HL-60 (cell line): ENCODE measurements around the gene NPDC1.

Source experiments
- POLR2AphosphoS5 ChIP-seq: IDR thresholded peaks from 2 replicates; pipeline ENCODE4 v1.6.1; 2012; ENCODE audit warnings: low read depth
- SPI1 ChIP-seq: IDR thresholded peaks from 2 replicates; pipeline ENCODE4 v1.6.1; 2012; ENCODE audit warnings: low read depth, mild to moderate bottlenecking, borderline replicate concordance
- TF ChIP-seq, protein P1 (sequence below): IDR thresholded peaks from one replicate; pipeline ENCODE4 v1.5.1; 2011; ENCODE audit warnings: low read length, control low read depth, inconsistent platforms; ENCODE audit not compliant: insufficient read depth

DNA sequence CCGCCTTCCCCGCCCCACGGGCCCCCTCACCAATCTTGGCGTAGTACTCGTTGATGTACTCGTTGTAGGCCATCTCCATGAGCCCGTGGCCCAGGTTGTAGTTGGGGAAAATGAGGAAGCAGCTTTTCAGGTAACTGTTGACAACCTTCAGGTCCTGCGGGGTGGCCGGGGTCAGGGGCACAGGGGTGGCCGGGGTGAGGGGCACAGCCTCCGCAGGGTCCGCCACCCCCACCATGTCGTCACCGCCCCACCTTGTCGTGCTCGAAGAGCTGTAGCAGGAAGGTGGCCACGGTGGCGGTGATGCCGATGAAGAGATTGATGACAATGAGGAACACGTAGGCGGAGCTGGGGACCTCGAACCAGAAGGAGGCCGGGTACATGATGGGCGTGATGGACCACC is 34.8 kb downstream of the NPDC1 start:
- TF ChIP-seq POLR2AphosphoS5 (no peak), SPI1 (no peak)
- TF ChIP-seq, protein P1, sequence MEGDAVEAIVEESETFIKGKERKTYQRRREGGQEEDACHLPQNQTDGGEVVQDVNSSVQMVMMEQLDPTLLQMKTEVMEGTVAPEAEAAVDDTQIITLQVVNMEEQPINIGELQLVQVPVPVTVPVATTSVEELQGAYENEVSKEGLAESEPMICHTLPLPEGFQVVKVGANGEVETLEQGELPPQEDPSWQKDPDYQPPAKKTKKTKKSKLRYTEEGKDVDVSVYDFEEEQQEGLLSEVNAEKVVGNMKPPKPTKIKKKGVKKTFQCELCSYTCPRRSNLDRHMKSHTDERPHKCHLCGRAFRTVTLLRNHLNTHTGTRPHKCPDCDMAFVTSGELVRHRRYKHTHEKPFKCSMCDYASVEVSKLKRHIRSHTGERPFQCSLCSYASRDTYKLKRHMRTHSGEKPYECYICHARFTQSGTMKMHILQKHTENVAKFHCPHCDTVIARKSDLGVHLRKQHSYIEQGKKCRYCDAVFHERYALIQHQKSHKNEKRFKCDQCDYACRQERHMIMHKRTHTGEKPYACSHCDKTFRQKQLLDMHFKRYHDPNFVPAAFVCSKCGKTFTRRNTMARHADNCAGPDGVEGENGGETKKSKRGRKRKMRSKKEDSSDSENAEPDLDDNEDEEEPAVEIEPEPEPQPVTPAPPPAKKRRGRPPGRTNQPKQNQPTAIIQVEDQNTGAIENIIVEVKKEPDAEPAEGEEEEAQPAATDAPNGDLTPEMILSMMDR = no peak
